GM19455 (cell line): ENCODE data around the gene TK1.
"Not testable (repeated sequence)": the region's sequence is repeated elsewhere in the genome, so short reads cannot be mapped to it uniquely, and the experiment has no call there.

Experiments
- ATAC-seq: cut with Tn5 transposase; IDR thresholded peaks from one replicate; pipeline ENCODE4 v1.9.1; 2021; ENCODE audit not compliant: unreplicated experiment

Gene TK1

DNA sequence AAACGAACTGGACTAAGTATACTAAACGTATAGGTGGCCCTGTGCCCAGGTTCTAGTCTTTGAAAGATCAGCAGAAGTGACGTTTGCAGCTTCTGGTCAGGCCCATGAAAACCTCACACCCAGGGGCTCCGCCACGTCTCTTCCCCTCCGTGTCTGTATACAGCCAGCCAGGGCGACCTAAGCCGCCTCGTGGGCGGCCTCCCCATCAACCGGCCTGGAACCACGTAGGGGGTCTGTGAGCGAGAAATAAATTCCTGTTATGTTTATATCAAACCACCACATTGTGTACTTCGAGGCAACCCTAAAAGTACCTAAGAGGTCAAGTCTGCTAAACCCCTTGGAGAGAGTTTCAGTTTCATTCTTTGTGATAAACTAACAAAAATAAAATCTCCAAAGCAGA, 6.8 kb downstream of the TK1 start:
- ATAC-seq, result no peak

DNA sequence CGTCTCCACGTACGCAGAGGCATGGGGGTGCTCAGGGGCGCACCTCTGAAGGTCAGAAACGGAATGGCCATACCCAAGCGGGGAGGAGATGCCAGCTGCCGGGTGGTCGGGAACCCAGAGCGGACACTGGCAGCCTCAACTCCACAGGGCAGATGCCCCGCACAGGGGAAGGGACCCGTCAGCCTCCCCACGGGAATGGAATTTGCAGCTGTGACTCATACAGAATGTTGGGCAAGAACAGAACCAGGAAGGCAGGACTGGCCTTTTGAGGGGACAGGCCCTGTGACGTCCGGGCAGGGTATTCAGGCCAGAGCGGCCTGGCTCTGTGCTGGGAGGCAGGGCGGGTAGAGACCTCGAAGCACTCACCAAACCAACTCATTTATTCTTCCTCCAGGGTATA, 7.5 kb downstream of the TK1 start:
- no peak for ATAC-seq

DNA sequence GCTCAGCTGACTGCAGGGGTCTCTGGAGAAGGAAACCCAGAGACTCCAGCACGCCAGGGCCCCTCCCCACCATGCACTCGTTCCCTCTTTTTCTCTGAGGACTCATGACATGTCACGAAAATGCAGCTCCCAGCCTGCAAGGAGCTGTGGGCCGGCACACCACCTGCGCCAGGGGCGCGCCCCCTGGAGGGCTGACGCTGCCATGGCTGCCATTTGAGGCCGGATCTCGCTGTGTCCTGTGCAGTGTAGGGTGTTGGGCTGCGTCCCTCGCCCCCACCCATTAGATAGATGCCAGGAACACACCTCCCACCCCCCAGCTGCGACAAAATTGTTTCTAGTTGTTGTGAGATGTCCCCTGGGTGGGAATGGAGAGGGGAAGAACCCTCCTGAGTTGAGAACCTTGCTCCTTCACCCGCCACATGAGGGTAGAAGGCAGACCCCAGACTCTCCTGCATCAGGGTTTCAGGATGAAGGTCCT, 10.3 kb downstream of the TK1 start:
- no peak for ATAC-seq

- ATAC-seq, result no peak
Observed at GRCh38 chr17:78175643-78175981, 11.2 kb downstream of the TK1 start.

GRCh38 chr17:78174870-78175642, 11.8 kb downstream of the TK1 start:
- ATAC-seq, result no peak

GRCh38 chr17:78174346-78174869, 12.4 kb downstream of the TK1 start:
- no peak for ATAC-seq

DNA sequence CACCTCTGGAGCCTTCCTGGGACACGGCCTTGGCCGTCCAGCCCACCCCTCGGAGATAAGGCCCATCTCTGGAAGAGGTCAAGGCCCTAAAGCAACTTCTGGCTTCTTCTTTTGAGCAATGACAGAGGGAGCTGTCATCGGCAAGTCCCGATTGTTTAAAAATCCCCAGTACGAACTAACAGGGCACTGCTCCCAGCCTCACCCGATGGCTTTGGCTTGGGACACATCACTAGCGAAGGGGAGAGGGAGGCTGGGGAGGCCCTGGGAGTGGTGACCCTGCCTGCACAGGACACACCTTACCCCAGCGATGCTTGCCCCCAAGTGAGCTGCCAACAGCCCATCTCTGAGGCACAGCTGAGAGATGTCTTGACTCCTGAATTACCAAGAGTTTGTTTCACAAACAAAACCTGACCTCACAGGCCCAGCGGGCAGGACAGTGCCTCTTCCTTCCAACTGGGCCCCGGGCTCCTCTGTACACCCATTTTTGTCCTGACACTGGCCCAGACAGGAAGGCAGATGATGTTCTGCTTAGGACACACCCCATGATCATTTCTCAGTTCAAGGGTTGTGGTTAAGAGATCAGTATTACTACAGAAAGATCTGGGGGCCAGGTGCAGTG, 13.6 kb downstream of the TK1 start:
- no peak for ATAC-seq

GRCh38 chr17:78172249-78173051, 14.4 kb downstream of the TK1 start:
- ATAC-seq, result no peak

DNA sequence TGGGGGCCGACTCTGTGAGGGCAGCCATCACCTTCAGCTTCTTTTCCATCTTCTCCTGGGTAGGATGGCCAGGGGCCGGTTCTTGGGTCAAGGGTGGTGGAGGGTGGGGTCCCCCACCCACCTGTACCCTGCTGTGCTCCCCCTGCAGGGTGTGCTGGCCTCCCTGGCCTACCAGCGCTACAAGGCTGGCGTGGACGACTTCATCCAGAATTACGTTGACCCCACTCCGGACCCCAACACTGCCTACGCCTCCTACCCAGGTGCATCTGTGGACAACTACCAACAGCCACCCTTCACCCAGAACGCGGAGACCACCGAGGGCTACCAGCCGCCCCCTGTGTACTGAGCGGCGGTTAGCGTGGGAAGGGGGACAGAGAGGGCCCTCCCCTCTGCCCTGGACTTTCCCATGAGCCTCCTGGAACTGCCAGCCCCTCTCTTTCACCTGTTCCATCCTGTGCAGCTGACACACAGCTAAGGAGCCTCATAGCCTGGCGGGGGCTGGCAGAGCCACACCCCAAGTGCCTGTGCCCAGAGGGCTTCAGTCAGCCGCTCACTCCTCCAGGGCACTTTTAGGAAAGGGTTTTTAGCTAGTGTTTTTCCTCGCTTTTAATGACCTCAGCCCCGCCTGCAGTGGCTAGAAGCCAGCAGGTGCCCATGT, 15.1 kb downstream of the TK1 start:
- ATAC-seq, result not testable (repeated sequence)

DNA sequence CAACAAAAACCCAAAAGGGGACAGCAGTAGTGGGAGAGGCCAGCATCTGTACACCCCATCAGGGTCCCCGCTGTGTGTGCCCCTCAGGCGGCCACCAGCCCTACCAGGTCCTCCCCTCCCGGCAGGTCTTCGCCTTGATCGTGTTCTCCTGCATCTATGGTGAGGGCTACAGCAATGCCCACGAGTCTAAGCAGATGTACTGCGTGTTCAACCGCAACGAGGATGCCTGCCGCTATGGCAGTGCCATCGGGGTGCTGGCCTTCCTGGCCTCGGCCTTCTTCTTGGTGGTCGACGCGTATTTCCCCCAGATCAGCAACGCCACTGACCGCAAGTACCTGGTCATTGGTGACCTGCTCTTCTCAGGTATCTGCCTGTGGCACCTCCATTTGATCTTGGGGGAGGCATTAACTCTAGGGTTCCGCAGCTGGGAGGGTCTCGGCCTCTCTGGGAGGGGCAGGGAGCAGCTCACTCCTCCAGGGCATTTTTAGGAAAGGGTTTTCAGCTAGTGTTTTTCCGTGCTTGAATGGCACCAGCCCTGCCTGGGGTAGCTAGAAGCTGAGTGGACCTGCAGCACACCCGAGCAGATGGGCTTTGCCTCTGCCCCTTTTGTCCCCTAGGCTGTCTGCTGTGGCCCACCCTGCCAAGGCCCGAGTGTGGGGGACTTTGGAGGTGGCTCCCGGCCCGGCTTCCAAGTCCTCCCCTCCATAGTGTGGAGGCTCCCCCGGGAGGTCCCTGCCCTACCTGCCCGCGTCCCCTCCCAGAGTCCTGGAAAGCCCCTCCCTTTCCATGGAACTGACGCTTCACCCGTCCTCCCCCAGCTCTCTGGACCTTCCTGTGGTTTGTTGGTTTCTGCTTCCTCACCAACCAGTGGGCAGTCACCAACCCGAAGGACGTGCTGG, 15.9 kb downstream of the TK1 start:
- ATAC-seq, result no peak

DNA sequence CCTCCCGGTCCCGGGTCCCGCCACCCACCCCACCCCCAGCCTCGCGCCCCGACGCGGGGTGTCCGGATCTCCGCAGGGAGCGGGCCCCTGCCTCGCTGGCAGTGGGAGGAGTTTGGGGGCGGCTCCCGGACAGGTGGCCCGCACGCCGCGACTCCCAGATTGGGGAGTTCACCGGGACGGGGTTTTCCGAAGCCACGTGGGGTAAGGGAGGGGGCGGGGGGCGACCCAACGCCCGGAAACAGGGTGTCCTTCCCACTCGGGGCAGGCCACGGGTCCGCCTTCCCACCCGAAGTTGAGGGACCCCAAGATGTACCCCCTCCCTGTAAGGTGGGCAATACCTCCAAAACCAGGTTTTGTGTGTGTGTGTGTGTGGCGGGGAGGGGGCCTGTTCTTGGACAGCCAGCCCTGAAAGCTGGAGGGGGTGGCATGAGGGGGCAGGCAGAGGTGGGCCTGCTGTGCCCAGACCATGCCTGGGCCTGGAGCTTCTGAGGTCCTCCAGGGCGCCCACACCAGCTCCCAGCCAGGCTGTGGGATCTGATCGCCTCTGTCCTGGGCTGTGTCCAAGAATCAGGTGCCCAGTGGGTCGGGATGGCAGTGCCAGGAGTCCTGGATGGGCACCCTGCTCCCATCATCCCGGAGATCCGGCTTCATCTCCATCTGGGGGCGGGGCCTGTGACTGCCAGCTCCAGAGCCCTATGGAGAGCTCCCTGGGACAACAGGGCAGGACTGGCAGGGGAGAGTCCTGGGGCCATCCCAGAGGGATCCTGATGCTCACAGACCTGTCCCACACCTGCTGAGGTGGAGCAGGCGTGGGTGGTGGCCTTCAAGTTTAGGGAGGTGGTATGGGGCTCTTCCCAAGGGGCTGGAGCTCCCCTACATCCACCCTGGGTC, 17.7 kb downstream of the TK1 start:
- ATAC-seq, result no peak

DNA sequence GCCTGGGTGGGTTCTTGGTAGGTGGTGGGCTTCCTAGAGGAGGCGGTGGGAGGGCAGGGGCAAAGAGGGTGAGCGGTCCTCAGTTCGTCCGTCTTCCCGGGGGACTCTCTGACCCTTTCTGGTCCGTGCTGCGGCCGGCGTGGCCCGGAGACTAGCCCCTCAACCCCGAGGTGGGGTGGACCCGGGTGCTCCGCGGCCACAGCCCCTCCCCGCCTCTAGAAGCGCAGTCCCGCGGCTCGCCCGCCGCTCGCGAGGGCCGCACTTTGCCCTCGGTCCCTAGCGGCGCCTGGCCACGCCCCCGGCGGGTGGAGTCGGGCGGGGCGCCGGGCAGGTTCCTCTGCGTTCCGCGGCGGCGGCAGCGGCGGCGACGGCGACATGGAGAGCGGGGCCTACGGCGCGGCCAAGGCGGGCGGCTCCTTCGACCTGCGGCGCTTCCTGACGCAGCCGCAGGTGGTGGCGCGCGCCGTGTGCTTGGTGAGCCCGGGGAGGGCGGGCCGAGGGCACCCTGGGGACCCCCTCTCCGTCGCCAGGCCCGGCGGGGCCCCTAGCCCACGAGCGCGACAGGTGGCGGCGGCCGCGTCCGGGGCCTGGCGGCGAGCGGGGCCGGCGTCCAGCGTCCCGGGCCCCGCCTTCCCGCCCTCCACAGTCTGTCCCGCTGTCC, 18.5 kb downstream of the TK1 start, which contains the start of gene SYNGR2:
SYNGR2 (plus strand) TSS at position 340 of the 661 bp plus-strand sequence; CDS start at position 376, 36 bp downstream.
- ATAC-seq, result no peak

DNA sequence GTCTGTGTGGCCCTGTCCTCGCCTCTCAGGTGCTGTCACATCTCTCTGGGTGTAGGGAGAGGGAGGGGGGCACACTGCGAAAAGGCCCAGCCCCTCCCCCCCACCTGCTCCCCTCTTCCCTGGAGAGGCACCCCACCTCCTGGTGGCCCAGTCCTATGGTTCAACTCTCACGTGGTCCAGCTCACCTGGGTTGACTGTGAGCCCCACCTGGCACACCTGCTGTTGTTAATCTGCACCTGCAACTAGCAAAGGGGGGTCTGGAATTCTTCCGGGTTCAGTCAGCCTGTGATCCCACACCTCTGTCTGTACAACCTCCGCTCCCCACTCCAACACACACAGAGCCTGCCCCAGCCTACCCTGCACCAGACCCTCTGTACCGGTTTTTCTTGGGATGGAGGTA, 20.4 kb downstream of the TK1 start:
- no peak for ATAC-seq

DNA sequence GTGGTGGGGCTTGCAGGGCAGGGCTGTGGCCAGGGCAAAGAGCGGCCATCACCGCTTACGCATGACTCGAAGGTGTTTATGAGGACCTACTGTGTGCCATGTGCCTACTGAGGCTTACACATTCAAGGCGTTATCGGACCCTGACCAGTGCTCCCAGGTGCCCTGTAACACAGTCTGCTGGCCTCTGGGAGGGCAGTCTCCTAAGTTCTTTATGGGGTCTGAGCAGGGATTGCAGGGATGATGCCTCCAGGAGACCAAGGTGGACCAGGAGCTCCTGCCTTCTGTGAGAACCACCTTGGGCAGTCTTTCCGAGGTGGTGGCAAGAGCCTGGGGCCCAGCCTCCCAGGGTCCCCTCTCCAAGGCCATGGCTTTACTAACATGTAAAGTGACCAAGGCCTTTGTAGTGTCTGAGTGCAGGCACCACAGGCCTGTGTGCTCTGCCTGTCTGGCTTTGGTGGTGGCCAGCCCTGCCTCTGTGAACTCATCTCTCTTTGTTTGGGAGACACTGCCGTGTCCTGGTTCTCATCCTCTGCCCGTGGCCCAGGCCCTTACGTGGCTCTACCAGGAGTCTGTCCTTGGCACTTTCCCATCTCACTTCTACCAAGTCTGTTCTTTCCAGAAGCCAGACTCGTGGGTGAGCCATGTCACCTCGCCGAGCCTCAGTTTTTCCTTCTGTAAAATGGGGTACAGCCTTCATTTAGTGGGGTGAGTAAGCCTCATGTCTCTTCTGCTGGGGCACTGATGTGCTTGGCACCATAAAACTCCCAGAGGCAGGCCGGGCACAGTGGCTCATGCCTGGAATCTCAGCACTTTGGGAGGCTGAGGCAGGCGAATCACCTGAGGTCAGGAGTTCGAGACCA, 21.9 kb downstream of the TK1 start:
- ATAC-seq, result no peak

DNA sequence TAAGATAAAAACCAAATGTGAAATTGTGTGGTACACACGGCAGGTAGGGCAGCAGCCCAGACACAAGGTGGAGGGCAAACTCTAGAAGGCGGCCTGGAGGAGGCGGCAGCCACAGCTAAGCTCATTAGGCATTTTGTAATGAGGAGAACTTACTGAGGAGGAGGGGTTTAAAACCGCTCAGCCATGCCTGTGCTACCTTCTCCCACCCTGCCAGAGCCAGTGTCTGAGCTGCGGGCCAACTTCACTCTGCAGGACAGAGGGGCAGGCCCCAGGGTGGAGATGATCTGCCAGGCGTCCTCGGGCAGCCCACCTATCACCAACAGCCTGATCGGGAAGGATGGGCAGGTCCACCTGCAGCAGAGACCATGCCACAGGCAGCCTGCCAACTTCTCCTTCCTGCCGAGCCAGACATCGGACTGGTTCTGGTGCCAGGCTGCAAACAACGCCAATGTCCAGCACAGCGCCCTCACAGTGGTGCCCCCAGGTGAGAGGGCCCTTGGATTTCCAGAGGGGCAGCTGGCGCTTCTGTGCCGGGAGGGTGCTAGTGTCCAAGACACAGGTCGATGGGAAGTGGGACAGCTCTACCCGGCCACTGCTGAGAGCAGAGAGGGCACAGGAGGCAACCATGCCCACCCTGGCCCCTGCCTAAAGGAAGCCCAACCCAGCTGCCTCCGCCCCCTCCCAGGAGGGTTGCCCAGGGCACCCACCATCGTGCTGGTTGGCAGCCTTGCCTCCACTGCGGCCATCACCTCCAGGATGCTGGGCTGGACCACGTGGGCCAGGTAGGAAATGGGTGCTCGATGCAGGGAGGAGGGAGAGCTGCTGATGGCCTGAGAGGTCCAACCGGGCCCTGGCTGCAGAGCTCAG, 22.7 kb downstream of the TK1 start:
- no peak for ATAC-seq

- ATAC-seq, result peak; percentile 47
Observed at GRCh38 chr17:78159575-78160158, 27.2 kb downstream of the TK1 start.
